NCI-H146 treated with DMSO at 0.1 percent for 48 hours (cell line): ENCODE measurements around the gene AR.

ENCODE experiments used
- DNase-seq: peaks from one replicate; lab custom pipeline; 2025; ENCODE audit not compliant: unreplicated experiment; lab: John Stamatoyannopoulos, UW

AR gene

DNA sequence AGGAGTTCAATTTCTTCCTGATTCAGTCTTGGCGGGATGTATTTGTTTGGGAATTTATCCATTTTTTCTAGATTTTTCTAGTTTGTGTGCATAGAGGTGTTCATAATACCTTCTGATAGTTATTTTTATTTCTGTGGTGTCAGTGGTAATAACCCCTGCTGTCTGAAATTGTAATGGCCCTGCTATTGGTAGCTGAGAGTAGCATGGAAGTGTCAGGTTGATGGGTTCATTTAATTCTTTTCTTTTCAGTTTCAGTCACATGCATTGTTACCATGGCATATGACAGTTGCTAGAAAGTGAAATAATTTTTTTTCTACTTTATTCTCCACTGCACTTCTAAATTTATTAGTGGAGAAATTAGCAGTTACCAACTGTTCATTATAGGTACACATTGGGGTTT, 20.7 kb downstream of the AR start:
- no peak for DNase-seq

DNA sequence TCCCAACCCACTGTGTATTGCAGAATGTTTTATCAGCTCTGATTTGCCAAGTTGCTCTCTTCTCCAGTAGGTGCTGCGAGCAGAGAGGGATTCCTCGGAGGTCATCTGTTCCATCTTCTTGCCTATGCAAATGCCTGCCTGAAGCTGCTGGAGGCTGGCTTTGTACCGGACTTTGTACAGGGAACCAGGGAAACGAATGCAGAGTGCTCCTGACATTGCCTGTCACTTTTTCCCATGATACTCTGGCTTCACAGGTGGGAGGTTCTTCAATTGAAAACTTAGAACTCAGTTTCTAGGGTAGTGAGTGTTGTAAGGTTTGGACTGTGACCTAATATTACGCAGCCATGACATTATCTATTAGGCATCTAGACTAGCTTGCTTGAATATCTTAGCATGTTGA, 24.9 kb downstream of the AR start:
- no peak for DNase-seq

DNA sequence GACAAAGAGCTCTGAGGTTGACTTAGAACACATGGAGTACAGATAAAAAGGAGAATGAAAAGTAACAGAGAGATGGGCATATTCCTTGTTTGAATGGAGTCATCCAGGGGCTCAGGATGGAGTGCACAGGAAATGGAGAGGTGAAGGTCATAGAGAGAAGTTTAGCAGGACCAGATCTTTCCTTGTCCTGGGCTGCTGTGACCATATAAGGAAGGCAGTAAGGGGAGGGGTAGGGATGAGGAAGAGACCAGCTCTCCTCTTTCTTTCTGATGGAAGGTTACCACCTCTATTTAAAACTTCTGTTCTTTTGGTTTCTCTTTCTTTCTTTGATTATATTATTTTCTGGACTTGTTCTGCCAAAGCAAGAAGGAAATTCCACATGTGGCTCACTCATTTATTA, 27.0 kb downstream of the AR start:
- no peak for DNase-seq

DNA sequence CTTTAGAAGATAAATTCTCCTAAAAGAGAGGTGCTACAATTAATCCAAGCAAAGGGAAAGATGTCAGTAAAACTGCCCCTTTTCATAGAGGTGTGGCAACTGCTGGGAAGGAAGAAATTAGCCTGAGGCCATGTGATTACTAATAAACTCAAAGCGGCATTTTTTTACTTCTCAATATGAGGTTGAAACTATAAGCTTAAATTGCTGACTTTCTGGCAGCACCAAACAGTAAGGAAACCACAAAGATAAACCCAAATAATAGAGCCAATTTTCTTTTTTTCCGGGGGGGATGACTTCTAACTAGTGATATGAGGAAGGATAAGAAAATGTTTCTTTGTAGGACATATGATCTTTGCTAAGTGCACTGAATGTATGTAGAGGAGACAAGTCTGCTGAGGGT, 30.9 kb downstream of the AR start:
- DNase-seq, result no peak

DNA sequence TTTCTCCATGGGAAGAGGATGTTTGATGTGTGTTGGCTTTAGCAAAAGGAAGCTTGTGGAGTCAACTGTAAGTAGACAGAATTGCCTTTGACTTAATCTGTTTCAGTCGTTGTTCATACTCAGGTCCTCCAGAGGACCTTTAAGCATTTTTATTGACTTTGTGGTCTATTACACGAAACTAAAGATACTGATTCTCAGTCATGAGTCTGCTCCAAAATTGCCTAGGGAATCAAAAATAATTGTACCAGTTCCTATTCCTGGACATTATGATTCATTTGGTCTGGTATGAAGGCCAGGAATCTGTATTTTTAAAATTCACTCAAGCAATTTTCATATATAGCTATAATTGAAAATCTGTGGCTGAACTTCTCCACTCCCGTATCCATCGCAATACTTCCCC, 38.6 kb downstream of the AR start:
- DNase-seq, result no peak

DNA sequence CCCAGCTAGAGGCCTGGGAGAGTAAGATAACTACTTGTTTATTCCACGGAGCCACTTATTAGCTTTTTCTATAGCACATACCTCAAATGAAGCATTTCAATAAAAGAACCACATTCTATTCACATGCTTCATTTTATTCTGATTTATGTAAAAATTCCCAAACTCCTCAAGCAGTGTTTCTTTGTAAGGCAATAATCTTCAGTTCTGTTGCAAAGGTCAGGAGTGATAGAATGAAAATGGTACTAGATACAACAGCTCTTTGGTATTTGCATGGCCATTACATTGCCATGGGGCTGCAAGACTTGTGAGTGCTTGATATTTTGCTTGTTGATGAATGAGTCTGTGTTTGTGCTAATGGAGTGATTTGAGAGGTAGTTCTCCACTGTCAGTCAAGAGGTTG, 39.4 kb downstream of the AR start:
- no peak for DNase-seq

DNA sequence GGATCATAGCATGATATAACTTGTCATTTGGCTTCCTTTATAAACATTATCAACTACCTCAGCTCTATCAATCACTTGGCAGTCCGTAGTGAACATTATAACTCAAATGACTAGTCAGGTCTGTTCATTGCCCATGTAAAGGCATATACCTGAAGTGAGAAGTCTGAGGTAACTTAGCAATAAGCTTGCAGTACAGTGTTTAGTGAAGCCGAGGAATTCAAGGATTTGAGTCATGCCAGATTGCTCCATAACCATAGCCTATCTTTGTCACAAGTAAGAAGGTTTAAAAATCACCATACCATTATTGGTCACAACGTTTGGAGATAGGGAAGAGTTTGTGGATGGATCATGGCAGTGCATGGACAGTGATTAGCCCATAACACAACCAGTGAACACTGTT, 41.6 kb downstream of the AR start:
- DNase-seq, result no peak

DNA sequence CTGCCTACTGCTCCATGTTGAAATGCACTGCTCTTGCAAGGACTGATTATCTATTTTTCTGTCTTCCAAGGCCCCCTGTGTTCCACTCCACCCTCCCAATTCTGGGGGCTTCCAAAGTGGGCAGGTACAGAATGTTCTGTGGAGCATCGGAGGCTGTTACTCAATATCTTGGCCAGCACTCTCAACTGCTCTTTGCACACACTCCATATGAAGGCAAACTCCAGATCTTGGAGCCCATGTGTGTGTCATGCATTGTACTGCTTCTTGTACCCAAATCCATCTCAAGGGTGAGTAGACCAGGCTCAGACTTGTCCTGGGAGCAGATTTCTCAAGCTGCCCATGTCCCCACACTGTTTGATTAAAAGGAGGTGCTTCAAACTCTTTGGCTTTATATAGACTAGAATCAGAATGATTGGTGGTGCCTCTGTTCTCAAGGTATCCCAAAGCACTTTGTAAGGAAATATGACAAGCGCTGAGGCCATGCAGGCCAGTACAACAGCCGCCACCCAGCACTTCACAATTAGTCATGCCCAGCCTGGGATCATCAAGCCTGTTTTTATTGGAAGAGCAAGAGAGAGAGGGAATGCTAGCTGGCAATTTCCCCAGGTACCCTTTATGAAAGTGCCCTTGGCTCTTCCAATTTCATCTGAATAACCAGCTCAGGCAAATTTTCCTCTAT, 44.3 kb downstream of the AR start:
- no peak for DNase-seq

DNA sequence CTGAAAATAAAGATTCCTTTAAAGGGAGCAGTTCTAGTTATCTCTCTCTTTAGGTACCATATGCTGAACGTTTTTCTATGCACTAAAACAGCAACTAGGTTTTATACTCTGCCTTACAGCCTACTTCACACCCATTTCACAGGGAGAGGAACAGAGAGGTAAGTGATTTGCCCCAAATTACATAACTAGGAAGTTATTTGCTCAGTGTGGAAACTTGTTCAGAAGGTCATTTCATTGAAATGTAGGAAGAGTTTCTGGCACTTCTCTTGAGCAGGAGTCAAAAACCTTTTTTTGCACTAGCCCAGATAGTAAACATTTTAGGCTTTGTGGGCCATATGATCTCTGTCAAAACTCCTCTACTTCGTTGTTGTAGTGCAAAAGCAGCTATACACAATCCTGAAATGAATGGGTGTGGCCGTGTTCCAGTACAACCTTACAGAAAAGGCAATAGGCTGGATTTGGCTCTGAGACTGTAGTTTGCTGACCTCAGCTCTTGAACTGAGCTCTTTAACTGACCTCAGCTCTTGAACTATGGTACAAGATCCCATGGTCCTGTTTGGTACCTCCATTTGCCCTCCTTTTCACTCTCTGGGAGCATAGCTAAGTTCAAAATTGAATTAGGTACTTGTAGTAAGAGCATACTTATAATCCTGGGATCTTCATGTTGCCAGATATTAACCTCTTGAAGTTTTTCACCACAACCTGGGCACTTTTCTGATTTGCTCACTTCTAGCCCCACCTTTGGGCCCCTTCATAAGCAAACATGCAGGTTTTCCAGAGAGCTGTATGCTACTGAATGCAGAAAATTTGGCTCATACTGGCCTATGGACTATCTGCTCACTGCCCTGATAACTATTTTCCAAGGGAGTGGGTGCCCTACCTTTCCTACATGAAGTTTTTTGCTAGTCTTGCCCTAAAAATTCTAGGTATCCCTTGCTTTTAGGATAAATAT, 53.3 kb downstream of the AR start:
- no peak for DNase-seq

DNA sequence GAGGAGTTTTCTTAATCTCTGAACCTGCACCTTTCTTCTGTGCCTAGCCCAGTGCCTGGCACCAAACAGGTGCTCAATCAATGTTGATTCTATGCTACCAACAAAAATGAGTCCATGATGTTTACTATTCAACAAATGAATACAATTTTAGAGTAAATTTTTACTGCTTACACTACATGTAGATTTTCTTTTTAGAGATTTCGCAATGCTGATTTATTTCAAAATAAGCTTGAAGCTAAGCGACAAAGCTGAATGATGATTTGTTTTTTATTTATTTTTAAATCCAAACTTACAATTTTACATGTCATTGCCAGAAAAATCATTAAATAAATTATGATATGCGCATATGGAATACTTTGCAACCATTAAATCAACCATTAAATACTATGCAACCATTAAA, 55.7 kb downstream of the AR start:
- no peak for DNase-seq

DNA sequence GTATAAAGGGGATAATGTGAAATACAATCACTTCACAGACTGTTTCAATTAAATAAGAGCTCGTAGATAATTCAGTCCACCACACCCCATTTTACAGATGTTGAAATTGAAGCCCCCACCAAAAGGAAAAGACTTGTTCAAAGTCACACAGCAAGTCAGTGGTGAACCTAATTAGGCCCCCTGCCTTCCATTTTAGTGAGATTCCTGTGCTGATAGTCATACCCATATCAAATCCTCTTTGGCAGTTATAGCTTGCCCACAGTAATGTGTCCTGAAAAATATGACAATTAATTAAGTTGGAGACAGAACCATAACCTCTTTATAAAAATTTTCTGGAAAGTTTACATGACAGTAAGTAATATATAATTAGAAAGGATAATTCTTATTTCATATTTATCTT, 58.0 kb downstream of the AR start:
- DNase-seq, result no peak

DNA sequence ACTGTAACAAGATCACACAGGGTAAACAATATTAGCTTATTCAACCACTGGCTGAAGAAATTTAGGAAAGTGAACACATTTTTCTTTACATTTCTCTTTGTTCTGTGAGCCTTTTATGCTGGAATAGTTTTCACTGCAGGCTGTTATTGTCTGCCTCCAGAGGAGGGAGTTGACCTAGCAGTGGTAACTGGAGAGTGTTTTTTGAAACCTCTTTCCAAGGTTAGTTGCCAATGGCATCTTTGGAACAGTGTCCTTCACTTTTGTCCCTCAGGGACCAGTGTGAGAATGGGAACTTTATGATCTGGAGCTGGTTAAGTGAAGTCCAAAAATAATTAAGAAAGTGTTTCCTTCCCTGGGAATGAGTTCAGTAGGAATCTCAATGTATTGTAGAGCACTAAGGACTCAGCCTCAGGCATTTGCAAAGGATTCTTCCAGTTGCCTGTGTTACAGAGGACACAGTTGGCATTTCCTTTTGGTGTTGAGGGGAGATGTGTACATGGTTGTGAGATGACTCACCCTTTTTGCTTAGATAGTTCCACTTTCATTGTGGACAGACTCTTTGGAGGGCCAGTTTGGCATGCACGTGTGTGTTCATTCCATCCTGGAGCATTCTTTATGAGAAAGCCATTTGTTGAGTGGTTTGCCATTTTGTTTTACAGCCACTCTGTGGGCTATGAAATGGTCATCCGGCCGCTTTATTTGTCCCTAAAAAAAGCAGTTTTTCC, 61.3 kb downstream of the AR start:
- DNase-seq, result no peak

DNA sequence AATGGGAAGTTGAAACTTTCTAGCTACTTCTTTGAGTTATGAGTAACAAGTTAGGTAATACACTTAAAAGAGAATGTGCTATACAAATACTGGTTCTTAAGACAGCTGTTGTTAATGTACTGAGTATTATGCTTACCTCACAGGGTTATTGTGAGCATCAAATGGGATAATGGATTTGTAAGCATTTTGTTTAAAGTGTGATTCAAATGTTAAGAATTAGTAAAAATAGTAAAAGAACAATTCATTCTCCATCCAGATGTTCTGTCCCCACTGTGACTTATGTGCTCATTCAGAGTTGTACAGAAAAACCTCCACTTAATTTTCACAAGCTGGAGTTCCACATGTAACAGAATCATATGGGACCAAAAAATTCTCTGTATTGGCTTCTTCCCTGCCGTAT, 63.6 kb downstream of the AR start:
- DNase-seq, result no peak

DNA sequence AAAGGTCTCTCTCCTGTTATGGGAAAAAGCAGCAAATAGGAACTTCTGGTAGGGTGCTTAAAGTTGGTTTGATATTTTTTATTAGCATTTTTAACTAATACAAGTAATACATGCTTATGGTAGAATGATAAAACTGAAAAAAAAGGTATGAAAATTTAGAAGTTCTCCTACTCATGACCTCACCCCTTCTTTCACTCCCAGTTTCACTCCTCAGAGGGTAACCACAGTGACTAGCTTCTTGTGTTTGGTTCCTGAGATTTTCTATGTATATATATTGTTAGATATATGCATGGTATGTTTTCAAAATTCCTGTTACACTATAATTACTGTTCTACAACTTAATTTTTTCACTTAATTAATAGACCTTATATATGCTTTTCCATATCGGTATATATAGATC, 66.5 kb downstream of the AR start:
- DNase-seq, result no peak

DNA sequence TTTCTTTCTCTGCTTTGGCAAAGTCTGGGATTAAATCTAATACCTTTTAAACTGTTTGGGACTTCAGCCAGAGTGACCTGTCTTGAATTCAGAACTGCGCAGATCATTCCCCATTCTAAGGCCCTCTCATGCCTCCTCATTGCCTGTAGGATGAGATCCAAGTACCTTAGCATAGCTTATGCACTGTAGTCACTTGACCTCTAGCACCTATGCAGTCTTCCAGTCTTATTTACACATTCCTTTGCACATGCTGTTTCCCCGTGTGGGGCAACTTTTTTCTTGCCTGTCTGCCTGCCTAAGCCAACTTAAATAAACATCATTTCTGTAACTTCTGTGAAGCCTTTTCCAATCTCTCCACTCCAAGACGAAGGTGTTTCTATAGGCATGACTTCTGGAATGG, 68.4 kb downstream of the AR start:
- no peak for DNase-seq

DNA sequence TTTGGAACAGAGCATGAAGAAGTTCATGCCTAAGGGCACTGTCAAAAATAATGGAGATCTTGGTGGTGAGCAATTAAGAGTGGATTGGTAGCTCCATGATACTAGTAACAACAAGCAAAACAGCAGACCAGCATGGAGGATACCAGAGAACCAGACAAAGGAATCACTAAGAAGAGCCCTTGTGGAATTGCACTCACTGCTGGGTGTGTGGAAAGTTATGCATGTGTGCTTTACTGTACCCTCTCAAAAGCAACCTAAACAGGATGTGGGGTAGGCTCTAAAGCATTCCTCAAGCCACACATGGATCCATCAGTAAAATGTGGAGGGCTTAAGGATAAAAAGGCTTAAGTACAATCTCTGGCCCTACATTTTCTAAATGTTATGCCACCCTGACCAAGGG, 69.5 kb downstream of the AR start:
- DNase-seq, result no peak

DNA sequence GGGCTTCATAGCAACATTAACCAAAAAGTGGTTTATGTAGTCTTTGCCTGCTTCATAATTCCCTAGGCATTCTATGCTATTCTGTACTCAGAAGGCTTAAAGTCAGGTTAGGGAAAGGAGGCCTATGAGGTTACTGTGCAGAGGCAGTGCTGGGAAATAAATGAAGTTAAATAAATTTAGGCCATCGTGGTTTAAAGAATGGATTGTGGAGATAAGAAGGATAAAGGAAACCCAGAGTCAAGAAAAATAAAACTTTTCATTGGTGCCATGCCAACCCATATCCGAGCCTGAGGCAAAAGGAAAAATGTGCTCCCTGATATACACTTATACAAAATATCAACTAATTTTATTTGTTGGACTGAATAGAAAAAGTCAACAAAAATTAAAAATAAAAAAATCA, 70.2 kb downstream of the AR start:
- DNase-seq, result no peak

DNA sequence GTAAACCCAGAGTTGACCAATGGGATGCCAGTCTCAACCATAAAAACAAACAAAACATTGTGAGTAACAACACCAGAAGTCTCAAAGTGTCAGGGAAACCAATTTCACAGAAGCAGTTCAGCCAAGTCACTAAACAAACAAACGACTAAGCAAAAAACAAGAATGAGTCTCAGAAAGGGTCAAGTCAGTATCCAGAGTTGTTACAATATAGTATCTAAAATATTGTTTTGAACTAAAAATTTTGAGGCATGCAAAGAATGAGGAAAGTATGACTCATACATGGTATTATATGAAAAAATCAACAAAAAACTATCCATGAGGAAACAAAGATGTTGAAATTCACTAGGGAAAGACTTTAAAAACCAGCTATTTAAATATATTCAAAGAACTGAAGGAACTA, 70.6 kb downstream of the AR start:
- no peak for DNase-seq

DNA sequence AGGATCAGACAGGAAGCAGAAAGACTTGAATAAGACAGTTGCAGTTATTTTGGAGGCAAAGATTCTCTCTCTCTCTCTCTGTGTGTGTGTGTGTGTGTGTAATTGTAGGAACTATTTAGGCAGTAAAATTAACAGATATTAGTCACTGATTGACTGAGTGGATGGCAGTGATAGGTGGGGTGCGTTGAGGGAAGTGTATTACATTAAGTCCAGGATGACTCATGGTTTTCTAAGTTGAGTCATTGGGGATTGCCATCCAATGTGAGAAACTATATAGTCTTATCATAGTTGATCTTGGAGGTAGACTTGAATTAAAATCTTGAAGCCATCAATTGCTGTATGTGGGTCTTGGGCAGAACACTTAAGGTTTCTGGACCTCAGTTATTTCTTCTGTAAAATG, 75.4 kb downstream of the AR start:
- no peak for DNase-seq

DNA sequence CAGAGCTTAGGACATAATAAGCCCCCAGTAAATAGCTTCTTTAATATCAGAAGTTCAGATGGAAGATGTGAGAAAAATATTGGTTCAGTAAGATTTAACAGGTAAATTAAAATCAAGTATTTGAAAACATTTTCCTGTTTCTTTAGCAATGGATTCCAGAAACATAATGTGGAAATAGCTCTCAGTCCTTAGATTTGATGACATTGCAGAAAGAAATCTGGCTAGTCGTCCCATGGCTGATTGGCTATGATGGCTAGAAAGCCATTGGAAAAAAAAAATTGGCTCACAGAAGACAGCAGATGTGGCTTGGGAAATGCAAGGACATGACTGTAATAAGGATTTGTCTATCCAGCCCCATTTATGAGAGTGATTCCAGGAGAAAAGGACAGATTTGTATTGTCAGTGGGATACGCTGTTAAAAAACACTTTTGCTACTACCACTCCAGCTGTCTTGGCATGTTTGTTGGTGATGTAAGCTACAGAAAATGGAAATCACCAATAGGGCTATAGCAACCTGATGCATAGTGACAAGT, 78.3 kb downstream of the AR start:
- DNase-seq, result no peak

DNA sequence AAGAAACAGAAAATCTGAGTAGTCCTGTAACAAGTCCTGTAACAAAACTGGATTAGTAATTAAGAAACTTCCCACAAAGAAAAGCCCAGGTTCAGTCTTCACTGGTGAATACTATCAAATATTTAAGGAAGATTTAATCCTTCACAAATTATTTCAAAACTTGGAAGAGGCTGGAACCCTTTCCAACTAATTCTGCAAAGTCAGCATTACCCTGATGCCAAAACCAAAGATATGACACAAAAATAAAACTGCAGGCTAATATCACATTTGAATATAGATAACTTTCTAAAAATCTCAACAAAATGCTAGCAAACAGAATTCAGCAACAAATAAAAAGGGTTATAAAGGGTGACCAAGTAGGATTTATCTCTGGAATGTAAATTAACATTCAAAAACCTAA, 80.5 kb downstream of the AR start:
- DNase-seq, result no peak

DNA sequence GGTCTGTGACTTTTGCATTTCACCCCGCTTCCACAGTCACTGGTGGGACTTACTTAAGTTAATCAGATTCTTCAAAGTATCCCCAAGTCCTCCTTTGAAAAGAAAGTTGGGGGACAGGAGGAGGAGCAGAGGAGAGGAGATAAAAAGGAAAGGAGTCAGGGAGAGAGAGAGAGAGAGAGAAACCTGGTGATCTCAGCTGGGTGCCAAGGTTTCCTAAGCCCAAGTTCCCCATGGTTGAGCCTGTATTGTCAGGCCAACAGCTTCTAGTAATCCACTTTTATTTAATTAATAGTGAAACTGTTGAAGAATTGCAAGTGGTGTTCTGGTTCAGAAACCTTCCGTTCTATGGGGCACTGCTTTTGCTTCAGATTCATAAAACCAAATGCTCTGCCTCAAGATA, 91.6 kb downstream of the AR start:
- no peak for DNase-seq
